Measurements from ENCODE around the gene CHRNA7.

Gene CHRNA7

DNA sequence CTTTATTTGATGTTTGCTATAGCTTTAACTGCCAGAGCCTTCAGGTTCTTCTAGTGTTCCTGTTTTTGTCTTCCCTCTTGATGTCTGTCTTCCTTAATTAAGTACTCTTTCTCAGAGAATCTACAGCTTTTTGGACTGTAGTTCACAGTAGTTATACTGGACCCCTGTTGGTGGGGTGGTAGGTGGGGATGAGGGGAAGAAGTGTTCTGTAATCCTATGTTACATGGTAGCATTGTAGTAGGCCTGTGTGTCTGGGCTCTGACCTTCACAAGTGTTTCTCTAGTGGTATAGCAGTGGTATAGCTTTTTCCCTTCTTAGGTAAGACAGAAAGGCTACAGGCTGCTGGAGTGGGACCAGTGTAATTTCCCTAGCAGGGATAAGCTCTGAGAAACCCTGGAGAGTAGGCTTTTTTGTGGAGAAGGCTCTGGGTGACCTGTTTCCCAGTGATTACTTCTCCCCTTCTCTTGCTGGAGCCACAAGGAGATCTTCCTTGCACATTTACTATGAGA is 59.6 kb downstream of the CHRNA7 start:
- no peak overlapping the region for H3K4me3 ChIP-seq (ENCODE audit: low read depth, low read length)
- H3K79me2 ChIP-seq (ENCODE audit: control insufficient read depth, insufficient read depth, low read length, unreplicated experiment) = no peaks in the 10 kb centered on the region
- no peaks in the 10 kb centered on the region for H3K4me1 ChIP-seq (ENCODE audit: control insufficient read depth, insufficient read depth, low read length, unreplicated experiment)
- no peak overlapping the region for H3K27ac ChIP-seq (ENCODE audit: low read depth, low read length)
- no peaks in the 10 kb centered on the region for H3K27me3 ChIP-seq (ENCODE audit: insufficient read depth, low read length)
- no peaks in the 10 kb centered on the region for H3K36me3 ChIP-seq (ENCODE audit: insufficient read depth, low read length)
- H2AFZ ChIP-seq (ENCODE audit: low read length, unreplicated experiment) = no peak overlapping the region

DNA sequence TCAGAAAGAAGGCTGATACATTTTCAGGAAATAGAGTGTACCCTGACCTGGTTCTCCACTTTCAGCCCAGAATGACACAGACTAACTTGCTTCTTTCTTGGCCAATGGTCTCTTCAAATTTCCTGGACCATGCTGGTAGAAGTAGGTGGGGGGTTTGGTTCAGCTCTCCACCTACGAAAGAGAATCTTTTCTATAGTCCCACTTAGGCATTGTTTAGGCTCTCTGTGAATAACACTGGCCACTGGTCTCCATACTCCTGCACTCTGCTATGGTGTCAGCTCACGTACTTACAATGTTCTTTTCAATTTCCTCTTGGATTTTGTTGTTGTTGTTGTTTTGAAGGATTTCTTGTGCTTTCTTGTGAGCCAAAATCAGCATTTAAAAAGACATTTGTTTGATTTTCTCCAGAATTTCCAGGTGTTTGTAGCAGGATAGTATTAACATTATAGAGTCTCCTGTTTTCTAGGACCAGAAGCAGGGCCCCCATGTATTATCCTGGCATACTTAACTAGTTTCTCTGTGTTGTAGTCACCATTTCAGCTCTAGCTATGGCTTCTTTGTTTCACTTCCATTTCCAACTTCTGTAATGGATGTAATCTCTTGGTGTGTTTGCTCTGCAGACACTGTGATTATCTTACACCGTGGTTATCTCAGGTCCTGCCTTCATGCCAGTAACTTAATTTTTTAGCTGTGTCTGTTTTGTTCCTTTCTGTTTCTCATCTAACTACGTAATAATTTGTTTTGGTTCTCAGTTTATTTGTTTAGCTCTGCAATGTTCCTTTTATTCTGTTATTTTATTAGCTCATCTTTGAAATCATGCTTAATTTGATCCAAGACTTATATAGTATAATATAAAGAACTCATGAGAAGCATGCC is 61.4 kb downstream of the CHRNA7 start:
- Histone ChIP-seq H2AFZ (ENCODE audit: low read length, unreplicated experiment) (no peak overlapping the region), H3K27ac (ENCODE audit: low read depth, low read length) (no peak overlapping the region), H3K79me2 (ENCODE audit: control insufficient read depth, insufficient read depth, low read length, unreplicated experiment) (no peaks in the 10 kb centered on the region), H3K4me3 (ENCODE audit: low read depth, low read length) (no peak overlapping the region), H3K27me3 (ENCODE audit: insufficient read depth, low read length) (no peaks in the 10 kb centered on the region), H3K4me1 (ENCODE audit: control insufficient read depth, insufficient read depth, low read length, unreplicated experiment) (no peaks in the 10 kb centered on the region), H3K36me3 (ENCODE audit: insufficient read depth, low read length) (no peaks in the 10 kb centered on the region)

DNA sequence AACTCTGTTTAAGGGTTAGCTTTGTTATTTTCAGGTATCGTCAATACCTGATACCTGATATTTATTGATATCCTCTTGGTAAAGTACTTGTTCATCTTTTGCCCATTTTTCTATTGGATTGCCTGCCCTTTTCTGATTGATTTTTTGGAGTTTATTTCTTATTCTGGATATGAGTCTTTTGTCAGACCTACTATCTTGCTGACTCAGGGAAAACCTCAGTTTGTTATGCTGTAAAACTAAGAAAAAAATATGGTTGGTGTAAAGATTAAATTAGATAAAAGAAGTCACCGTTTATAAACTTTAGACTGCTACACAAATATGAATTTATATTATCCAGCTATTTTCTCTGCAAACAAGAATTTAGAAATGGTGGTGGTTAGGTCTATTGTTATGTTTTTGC is 65.9 kb downstream of the CHRNA7 start:
- no peaks in the 10 kb centered on the region for H3K27me3 ChIP-seq (ENCODE audit: insufficient read depth, low read length)
- no peak overlapping the region for H2AFZ ChIP-seq (ENCODE audit: low read length, unreplicated experiment)
- no peaks in the 10 kb centered on the region for H3K36me3 ChIP-seq (ENCODE audit: insufficient read depth, low read length)
- H3K79me2 ChIP-seq (ENCODE audit: control insufficient read depth, insufficient read depth, low read length, unreplicated experiment) = no peaks in the 10 kb centered on the region
- H3K4me3 ChIP-seq (ENCODE audit: low read depth, low read length) = no peak overlapping the region
- no peaks in the 10 kb centered on the region for H3K4me1 ChIP-seq (ENCODE audit: control insufficient read depth, insufficient read depth, low read length, unreplicated experiment)
- H3K27ac ChIP-seq (ENCODE audit: low read depth, low read length) = no peak overlapping the region

DNA sequence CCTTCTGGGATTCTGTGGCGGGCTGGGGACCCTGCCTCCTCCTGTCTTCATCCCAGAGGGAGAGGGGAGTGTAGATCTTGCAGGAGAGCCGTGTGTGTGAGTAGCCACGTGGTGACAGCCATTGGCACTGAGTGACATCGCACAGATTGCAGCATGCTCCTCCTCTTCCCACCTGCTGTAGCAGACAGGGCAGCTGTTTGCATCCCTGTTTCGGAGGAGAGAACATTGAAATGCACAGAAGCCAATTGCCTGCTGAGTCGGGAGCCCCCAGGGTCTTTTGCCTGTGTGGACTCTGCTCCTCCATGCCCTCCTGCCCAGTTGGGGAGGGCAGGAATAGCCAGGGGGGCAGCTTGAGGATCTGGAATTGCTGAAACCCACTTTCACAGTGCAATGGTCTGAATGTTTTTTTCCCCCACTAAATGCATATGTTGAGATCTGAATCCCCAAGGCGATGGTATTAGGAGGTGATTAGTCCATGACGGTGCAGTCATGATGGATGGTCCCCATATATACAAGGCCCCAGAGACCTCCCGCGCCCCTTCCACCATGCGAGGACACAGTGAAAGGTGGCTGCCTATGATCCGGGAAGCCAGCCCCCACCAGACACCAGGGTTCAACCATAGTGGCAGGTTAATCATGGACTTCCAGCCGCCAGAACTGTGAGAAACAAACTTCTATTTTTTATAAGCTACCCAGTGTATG is 66.8 kb downstream of the CHRNA7 start:
- no peak overlapping the region for H2AFZ ChIP-seq (ENCODE audit: low read length, unreplicated experiment)
- H3K4me3 ChIP-seq (ENCODE audit: low read depth, low read length) = no peak overlapping the region
- H3K27ac ChIP-seq (ENCODE audit: low read depth, low read length) = no peak overlapping the region
- no peaks in the 10 kb centered on the region for H3K27me3 ChIP-seq (ENCODE audit: insufficient read depth, low read length)
- no peaks in the 10 kb centered on the region for H3K36me3 ChIP-seq (ENCODE audit: insufficient read depth, low read length)
- H3K4me1 ChIP-seq (ENCODE audit: control insufficient read depth, insufficient read depth, low read length, unreplicated experiment) = no peaks in the 10 kb centered on the region
- no peaks in the 10 kb centered on the region for H3K79me2 ChIP-seq (ENCODE audit: control insufficient read depth, insufficient read depth, low read length, unreplicated experiment)

DNA sequence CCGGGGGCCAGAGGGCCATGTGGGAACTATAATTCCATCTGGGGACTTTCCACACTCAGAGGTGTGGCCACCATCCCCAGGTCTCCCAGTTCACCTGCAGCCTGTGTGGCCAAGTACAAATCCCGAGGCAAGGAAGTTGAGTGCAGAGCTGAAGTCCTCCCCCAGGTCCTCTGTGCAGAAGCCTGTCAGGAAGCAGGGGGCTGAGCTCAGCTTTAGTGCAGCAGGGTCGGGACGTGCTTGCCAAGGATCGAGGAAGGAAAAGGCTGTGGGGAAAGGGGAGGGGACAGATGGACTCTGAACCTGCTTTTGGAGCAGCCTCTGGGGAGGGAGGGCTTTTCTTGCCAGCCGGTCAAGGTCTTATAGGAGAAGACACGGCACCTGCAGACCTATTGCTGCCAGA is 67.7 kb downstream of the CHRNA7 start:
- Histone ChIP-seq H3K27me3 (ENCODE audit: insufficient read depth, low read length) (no peaks in the 10 kb centered on the region), H2AFZ (ENCODE audit: low read length, unreplicated experiment) (no peak overlapping the region), H3K36me3 (ENCODE audit: insufficient read depth, low read length) (no peaks in the 10 kb centered on the region)

DNA sequence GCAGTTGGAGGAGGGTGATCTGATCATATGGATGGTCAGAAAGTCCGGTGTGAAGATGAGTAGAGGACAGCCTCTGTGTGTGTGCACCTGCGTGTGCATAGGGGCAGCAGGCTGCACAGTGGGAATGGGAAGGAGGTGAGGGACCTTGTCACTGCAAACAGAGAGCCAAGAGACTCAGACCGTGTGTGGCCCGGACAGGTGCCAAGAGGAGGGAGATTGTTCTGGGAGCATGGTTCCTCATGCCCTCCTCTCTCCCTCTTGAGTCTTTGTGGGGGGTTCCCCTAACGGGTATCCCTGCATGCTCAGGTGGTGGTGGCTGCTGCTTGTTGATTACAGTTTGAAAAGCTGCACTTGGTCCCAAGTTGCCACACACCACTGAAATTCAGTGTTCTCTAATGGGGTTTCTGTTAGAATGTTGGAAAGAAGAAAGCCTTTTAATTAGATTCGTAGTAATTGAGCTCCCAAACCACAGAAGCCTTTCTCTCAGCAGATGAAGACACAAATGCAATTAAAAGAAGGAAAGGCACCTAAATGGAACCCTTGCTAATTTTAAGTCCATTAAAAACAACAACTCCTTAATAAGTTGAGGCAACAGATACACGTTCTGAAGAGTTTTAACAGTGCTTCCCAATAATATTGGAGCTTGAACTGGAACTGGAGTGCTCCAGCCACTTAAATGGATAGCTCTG is 68.9 kb downstream of the CHRNA7 start:
- Histone ChIP-seq H3K4me3 (ENCODE audit: low read depth, low read length) (no peak overlapping the region), H3K79me2 (ENCODE audit: control insufficient read depth, insufficient read depth, low read length, unreplicated experiment) (no peaks in the 10 kb centered on the region), H3K27me3 (ENCODE audit: insufficient read depth, low read length) (no peaks in the 10 kb centered on the region), H3K36me3 (ENCODE audit: insufficient read depth, low read length) (no peaks in the 10 kb centered on the region), H3K4me1 (ENCODE audit: control insufficient read depth, insufficient read depth, low read length, unreplicated experiment) (no peaks in the 10 kb centered on the region), H2AFZ (ENCODE audit: low read length, unreplicated experiment) (no peak overlapping the region), H3K27ac (ENCODE audit: low read depth, low read length) (no peak overlapping the region)

More for the DNA sequence above, 67.7 kb downstream of the CHRNA7 start:
- Histone ChIP-seq H3K4me1 (ENCODE audit: control insufficient read depth, insufficient read depth, low read length, unreplicated experiment) (no peaks in the 10 kb centered on the region), H3K4me3 (ENCODE audit: low read depth, low read length) (no peak overlapping the region), H3K79me2 (ENCODE audit: control insufficient read depth, insufficient read depth, low read length, unreplicated experiment) (no peaks in the 10 kb centered on the region), H3K27ac (ENCODE audit: low read depth, low read length) (no peak overlapping the region)

DNA sequence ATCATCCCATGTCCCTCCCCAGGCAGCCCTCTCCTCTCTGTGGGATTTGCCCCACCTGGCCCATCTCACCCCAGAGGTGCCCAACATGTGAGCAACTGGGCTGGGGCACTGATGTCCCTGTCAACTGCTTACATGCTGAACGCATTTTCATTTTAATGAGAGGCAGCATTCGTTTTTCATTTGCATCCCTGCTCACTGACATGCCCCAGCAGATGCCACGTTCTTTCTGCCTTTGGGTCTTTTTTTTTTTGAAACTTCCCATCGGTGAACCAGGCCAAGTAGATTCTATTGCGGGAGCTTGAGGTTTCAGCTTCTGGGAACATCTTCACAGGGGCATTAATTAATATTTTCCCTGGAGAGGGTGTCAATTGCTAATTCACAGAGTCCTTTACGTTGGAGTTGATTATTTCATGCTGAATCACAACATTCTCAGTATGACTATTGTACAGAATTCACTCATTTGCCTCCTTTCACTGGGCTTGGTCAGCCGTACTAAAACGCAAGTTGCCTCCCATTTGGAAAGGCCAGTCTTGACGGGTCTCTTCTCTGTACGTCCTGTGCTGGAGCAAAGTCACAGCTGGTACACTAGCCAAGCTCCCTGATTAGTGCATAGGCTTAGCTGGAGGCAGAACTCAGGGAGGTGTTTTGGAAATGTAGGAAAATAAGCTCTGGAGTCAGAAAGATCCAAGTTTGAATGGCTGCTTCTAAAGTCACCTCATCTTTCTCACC is 69.8 kb downstream of the CHRNA7 start:
- no peaks in the 10 kb centered on the region for H3K27me3 ChIP-seq (ENCODE audit: insufficient read depth, low read length)
- H3K27ac ChIP-seq (ENCODE audit: low read depth, low read length) = no peak overlapping the region
- no peaks in the 10 kb centered on the region for H3K4me1 ChIP-seq (ENCODE audit: control insufficient read depth, insufficient read depth, low read length, unreplicated experiment)
- no peak overlapping the region for H3K4me3 ChIP-seq (ENCODE audit: low read depth, low read length)
- no peaks in the 10 kb centered on the region for H3K36me3 ChIP-seq (ENCODE audit: insufficient read depth, low read length)
- no peak overlapping the region for H2AFZ ChIP-seq (ENCODE audit: low read length, unreplicated experiment)
- H3K79me2 ChIP-seq (ENCODE audit: control insufficient read depth, insufficient read depth, low read length, unreplicated experiment) = no peaks in the 10 kb centered on the region

DNA sequence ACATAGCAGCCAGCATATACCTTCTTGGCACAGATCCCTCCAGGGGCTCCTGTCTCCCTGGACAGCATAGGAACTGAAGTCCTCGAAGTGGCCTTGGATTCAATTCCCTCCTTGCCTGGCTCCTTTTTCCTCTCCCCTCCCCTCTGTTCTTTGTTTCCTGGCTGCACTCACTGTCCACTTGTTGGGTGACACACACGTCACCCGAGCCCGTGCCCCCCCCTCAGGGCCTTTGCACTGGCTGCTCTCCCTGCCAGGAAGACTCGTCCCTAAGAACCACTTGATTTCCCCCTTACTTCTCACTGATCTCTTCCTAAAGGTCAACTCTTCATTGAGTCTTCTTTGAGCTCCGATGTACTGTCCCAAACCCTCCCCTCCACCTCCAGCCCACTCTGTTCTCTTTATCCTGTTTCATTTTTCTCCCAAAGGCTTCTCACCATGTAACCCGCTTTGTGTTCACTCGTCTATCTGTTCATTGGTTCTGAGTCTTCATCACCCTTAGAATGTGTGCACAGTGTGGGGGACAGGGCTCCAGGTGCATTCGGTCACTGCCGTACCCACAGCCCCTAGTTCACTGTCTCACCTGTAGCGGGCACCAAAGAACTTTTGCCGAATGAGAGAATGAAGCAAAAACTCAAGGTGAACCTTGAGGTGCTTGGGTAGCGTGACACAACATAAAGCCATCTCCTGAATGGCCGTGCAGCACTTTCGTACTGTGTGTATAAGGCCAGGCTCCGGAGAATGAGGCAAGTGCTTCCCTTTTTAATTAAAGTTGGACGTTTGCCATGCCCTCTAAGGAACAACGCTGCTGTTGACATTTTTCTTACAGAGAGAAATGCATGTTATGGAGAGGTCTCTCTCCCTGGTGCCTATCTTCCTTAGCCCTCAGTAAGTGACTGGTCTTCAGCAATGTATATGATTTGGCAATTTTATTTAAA is 74.0 kb downstream of the CHRNA7 start:
- Histone ChIP-seq H3K4me1 (ENCODE audit: control insufficient read depth, insufficient read depth, low read length, unreplicated experiment) (no peaks in the 10 kb centered on the region), H3K27ac (ENCODE audit: low read depth, low read length) (no peak overlapping the region), H2AFZ (ENCODE audit: low read length, unreplicated experiment) (no peak overlapping the region), H3K79me2 (ENCODE audit: control insufficient read depth, insufficient read depth, low read length, unreplicated experiment) (no peaks in the 10 kb centered on the region), H3K27me3 (ENCODE audit: insufficient read depth, low read length) (no peaks in the 10 kb centered on the region), H3K36me3 (ENCODE audit: insufficient read depth, low read length) (no peaks in the 10 kb centered on the region), H3K4me3 (ENCODE audit: low read depth, low read length) (no peak overlapping the region)

DNA sequence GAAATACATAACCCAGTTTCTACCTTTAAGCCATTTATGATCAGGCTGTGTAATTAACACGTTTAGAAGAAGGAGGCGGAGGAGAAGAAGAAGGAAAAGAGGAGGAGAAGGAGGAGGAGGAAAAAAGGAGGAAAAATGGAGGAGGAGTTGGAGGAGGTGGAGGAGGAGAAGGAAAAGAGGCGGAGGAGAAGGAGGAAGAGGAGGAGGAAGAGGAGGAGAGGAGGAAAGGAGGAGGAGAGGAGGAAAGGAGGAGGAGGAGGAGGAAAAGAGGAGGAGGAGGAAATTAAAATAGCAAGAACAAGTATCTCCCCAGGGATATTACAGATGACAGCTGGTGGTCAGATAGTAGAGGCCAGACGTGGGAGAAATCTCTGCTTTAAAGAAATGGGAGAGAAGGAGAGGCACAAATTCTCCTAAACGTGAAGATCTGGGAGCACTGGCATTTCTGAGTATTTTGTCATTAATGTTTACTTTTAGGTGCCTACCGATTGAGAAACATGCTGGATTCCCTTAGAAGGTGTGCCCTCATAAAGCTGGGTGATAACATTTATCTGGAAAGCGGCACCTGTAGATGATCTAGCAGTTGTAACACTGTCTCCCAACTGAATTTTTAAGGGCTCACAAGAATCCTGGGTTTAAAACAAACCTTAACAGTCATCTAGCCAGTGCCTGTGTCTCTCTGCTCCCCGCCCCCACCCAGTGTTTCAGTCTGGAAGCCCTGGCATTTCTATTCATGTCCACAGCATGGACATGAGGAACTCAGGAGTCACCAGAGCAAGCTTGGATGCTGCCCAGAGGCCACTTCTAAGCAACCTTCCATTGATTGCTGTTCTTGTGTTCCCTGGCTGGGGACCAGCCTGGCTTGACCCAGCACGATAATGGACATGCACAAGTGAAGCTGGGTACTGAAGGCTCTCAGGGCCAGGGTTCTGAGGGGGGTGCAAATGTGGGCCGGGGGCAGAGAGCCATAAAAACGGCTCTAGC is 75.2 kb downstream of the CHRNA7 start:
- Histone ChIP-seq H2AFZ (ENCODE audit: low read length, unreplicated experiment) (no peak overlapping the region), H3K27ac (ENCODE audit: low read depth, low read length) (no peak overlapping the region), H3K4me3 (ENCODE audit: low read depth, low read length) (no peak overlapping the region), H3K27me3 (ENCODE audit: insufficient read depth, low read length) (no peaks in the 10 kb centered on the region), H3K4me1 (ENCODE audit: control insufficient read depth, insufficient read depth, low read length, unreplicated experiment) (no peaks in the 10 kb centered on the region), H3K36me3 (ENCODE audit: insufficient read depth, low read length) (no peaks in the 10 kb centered on the region), H3K79me2 (ENCODE audit: control insufficient read depth, insufficient read depth, low read length, unreplicated experiment) (no peaks in the 10 kb centered on the region)
